ENCODE data around the gene TYMP. TPM values are rescaled to one million over a fixed set of nuclear protein-coding genes. Genes with fewer than 3 reads are reported as not detected.

Gene TYMP
- total RNA-seq, 1 donor from 2014 or later, result 8.9 TPM

DNA sequence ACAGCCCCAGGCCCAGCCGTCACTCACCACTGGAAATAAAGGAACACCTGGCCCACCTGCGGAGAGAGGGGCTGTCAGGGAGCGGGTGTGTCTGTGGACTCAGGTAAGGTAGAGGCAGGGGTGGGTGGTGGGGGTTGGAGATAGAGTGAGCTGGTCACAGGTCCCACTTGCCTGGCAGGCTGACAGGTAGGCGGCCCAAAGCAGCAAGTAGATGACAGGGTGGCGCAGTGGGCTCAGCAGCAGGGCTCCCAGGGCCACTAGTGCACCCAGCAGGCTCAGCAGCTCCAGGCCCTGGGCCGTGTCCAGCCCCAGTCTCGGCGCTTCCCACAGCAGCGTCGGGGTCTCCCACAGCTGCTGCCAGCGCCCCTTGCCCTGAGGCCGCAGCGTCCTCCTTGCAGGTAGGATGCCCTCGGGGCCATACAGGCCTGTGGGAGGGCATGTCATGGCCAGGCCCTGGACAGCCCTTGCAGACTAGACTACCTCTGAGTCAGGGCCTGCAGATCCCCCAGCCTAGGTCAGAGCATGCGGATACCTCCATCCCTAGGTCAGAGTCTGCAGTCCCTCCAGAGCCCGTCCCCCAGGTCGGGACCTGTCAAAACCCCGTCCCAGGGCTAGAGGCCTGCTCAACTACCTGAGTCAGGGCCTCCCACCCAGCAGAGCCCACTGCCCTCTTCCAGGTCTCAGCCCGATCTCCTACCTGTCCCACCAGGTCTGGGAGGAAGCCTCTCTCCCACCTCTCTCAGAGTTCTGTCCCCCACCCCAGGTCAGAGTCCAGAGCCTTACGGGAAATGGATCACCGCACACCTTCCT, 23.0 kb downstream of the TYMP start:
- H3K36me3 ChIP-seq (ENCODE audit: control insufficient read depth in 3 of 3, insufficient read depth in 3 of 3, low read length in 3 of 3), result peaks cover 12 to 24% (median 23%) of the 10 kb centered on the region in 3 donors
- H3K27me3 ChIP-seq (ENCODE audit: control insufficient read depth in 3 of 3, insufficient read depth in 3 of 3, low read length in 3 of 3), result no peaks in the 10 kb centered on the region
- peaks cover 22 to 32% (median 23%) of the 10 kb centered on the region in 3 donors for H3K4me1 ChIP-seq (ENCODE audit: control insufficient read depth in 3 of 3, insufficient read depth in 3 of 3, low read length in 3 of 3)
- H3K9me3 ChIP-seq (ENCODE audit: control insufficient read depth in 3 of 3, low read length in 3 of 3), result no peaks in the 10 kb centered on the region
- peak overlapping the region; percentile 89 for H3K27ac ChIP-seq (ENCODE audit: low read depth, low read length)
- peak overlapping the region; percentile 93 to 96 (median 94) for H3K4me3 ChIP-seq (ENCODE audit: low read length in 3 of 3)
- H3K9ac ChIP-seq (ENCODE audit: low read depth in 1 of 3, low read length in 3 of 3), result peak overlapping the region; percentile 84 to 97 (median 97)

DNA sequence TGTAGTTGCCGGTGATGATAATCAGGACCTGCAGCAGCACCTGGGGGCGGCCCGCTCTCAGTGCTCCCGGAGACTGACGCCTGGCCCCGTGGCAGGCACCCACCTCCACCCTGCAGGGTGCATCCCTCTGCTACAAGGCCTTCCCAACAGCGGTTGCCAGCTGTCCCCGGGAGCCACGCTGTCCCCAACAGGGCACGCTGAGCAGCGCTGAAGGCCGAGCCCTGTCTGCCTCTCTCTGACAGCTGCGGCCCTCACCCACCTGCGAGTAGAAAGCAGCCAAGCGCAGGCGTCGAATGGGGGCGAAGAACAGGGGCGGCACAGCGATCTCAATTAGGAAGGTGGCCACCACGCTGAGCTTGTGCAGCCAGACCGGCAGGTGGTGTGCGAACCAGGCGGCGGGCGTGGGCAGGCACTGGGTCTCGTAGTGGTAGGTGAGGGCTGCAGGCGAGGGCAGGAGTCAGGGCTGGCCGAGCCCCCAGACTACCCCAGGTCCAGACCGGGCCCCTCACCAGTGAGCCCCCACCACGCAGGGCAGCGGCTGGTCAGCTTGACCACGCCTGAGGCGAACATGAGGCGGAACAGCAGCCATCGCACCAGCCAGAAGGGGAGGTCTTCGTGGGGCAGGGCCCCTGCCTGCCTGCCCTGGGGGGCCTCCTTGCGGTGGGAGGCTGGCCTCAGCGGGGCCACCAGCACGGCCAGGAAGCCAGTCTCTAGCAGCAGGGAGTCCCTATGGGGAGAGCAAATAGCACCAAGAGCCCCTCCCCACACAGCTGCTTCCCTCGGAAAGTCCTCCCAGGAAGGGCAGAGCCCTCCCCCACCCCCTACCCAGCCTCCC, 23.8 kb downstream of the TYMP start:
- peaks cover 12 to 24% (median 23%) of the 10 kb centered on the region in 3 donors for H3K36me3 ChIP-seq (ENCODE audit: control insufficient read depth in 3 of 3, insufficient read depth in 3 of 3, low read length in 3 of 3)
- peak overlapping the region in 1 of 3 donors; percentile 97 for H3K9ac ChIP-seq (ENCODE audit: low read depth in 1 of 3, low read length in 3 of 3)
- no peak overlapping the region for H3K4me3 ChIP-seq (ENCODE audit: low read length in 3 of 3)
- no peaks in the 10 kb centered on the region for H3K9me3 ChIP-seq (ENCODE audit: control insufficient read depth in 3 of 3, low read length in 3 of 3)
- peaks cover 22 to 32% (median 23%) of the 10 kb centered on the region in 3 donors for H3K4me1 ChIP-seq (ENCODE audit: control insufficient read depth in 3 of 3, insufficient read depth in 3 of 3, low read length in 3 of 3)
- H3K27ac ChIP-seq (ENCODE audit: low read depth, low read length), result no peak overlapping the region
- H3K27me3 ChIP-seq (ENCODE audit: control insufficient read depth in 3 of 3, insufficient read depth in 3 of 3, low read length in 3 of 3), result no peaks in the 10 kb centered on the region

DNA sequence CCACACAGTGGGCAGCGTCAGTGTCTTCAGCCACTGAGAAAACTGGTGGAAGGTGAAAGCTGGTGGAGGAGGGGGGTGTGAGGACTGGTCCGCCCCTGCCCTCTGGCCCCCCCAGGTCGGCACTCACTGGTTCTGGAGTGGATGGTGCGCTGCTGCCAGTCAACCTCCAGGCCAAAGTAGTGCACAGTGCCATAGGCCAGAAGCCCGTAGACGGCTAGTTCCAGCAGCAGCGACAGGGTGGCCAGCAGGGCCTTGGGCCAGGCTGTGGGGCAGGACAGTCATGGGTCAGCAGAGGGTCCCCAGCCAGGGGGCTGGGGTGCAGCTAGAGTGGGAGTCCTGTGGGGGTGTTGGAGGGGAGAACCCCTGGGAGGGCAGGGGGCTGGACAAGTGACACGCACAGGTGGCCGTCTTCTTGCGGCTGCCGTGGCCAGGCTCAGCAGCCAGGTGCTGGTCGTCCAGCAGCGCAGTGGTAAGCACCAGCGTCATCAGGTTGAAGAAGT, 24.5 kb downstream of the TYMP start:
- no peaks in the 10 kb centered on the region for H3K9me3 ChIP-seq (ENCODE audit: control insufficient read depth in 3 of 3, low read length in 3 of 3)
- no peak overlapping the region for H3K4me3 ChIP-seq (ENCODE audit: low read length in 3 of 3)
- no peak overlapping the region for H3K9ac ChIP-seq (ENCODE audit: low read depth in 1 of 3, low read length in 3 of 3)
- peaks cover 12 to 24% (median 23%) of the 10 kb centered on the region in 3 donors for H3K36me3 ChIP-seq (ENCODE audit: control insufficient read depth in 3 of 3, insufficient read depth in 3 of 3, low read length in 3 of 3)
- peaks cover 22 to 32% (median 23%) of the 10 kb centered on the region in 3 donors for H3K4me1 ChIP-seq (ENCODE audit: control insufficient read depth in 3 of 3, insufficient read depth in 3 of 3, low read length in 3 of 3)
- H3K27me3 ChIP-seq (ENCODE audit: control insufficient read depth in 3 of 3, insufficient read depth in 3 of 3, low read length in 3 of 3), result no peaks in the 10 kb centered on the region
- H3K27ac ChIP-seq (ENCODE audit: low read depth, low read length), result no peak overlapping the region

DNA sequence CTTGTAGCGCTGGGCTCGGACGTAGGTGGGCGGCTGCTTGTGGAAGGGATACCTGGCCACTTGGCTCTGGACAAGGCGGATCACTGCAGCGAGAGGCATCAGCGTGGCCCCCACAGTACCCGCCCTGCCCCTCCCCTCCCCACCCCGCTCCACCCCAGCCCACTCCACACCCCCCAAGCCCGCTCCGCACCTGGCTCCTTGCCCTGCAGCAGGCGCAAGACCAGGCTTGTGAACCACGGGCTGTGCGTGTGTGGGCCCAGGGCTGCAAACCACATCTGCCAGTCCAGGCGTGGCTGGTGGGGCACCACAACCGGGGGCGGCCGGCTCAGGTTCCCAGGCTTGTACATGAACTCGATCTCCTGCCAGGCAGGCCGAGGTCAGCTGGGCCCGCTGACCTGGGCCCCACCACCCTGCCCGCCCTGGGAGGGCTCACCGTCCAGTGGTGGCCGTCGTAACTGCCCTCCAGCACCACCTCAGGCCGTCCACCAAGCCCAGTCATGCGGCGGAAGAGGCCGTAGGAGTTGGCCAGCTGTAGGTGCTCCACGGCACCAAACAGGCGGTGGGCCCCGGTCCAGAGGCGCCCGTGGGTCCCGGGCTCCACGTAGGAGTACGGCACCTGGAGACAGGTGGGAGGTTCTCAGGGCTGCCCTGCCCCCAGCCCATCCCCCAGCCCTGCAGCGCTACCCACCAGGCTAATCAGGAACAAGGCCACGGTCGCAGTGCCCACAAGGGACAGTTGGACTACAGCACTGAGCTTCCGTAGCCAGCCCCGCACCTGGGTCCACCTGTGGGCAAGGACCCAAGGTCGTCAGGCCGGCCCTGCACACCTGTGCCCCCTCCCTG, 25.2 kb downstream of the TYMP start:
- H3K27me3 ChIP-seq (ENCODE audit: control insufficient read depth in 3 of 3, insufficient read depth in 3 of 3, low read length in 3 of 3), result no peaks in the 10 kb centered on the region
- H3K4me3 ChIP-seq (ENCODE audit: low read length in 3 of 3), result no peak overlapping the region
- H3K36me3 ChIP-seq (ENCODE audit: control insufficient read depth in 3 of 3, insufficient read depth in 3 of 3, low read length in 3 of 3), result peaks cover 12 to 24% (median 22%) of the 10 kb centered on the region in 3 donors
- H3K9me3 ChIP-seq (ENCODE audit: control insufficient read depth in 3 of 3, low read length in 3 of 3), result no peaks in the 10 kb centered on the region
- H3K27ac ChIP-seq (ENCODE audit: low read depth, low read length), result no peak overlapping the region
- H3K4me1 ChIP-seq (ENCODE audit: control insufficient read depth in 3 of 3, insufficient read depth in 3 of 3, low read length in 3 of 3), result peaks cover 22 to 31% (median 22%) of the 10 kb centered on the region in 3 donors
- H3K9ac ChIP-seq (ENCODE audit: low read depth in 1 of 3, low read length in 3 of 3), result no peak overlapping the region

DNA sequence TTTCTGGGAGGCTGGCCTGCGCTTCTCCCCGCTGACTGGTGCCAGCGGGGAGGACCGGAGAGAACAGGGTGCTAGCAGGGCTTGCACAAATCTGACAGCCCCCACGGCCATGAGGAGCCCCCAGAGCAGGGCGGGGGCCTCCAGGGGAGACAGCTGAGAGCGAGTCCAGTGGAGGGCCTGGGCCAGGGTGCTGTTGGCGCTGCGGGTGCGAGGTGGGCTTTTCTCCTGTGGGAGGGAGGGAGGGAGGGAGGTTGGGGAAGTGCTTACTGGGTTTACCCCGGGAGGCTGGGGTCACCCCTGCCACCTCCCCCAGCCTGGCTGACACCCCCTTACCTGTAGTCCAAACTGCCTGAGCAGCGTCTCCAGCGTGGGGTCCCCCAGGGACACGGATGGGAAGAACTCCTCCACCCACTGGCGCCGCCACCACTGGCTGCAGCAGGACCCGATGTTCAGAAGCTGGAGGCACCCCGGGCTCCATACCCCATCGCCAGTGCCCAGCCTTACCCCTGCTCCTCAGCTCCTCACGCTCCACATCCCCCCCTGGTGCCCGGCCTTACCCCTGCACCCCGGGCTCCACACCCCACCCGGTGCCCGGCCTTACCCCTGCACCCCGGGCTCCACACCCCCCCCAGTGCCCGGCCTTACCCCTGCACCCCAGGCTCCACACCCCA, 26.2 kb downstream of the TYMP start:
- H3K4me1 ChIP-seq (ENCODE audit: control insufficient read depth in 3 of 3, insufficient read depth in 3 of 3, low read length in 3 of 3), result peaks cover 12 to 22% (median 13%) of the 10 kb centered on the region in 3 donors
- H3K4me3 ChIP-seq (ENCODE audit: low read length in 3 of 3), result no peak overlapping the region
- no peak overlapping the region for H3K27ac ChIP-seq (ENCODE audit: low read depth, low read length)
- H3K9me3 ChIP-seq (ENCODE audit: control insufficient read depth in 3 of 3, low read length in 3 of 3), result no peaks in the 10 kb centered on the region
- no peak overlapping the region for H3K9ac ChIP-seq (ENCODE audit: low read depth in 1 of 3, low read length in 3 of 3)
- H3K27me3 ChIP-seq (ENCODE audit: control insufficient read depth in 3 of 3, insufficient read depth in 3 of 3, low read length in 3 of 3), result peaks cover 0 to under 1% (median 0%) of the 10 kb centered on the region in 3 donors
- peaks cover 12 to 24% (median 22%) of the 10 kb centered on the region in 3 donors for H3K36me3 ChIP-seq (ENCODE audit: control insufficient read depth in 3 of 3, insufficient read depth in 3 of 3, low read length in 3 of 3)

DNA sequence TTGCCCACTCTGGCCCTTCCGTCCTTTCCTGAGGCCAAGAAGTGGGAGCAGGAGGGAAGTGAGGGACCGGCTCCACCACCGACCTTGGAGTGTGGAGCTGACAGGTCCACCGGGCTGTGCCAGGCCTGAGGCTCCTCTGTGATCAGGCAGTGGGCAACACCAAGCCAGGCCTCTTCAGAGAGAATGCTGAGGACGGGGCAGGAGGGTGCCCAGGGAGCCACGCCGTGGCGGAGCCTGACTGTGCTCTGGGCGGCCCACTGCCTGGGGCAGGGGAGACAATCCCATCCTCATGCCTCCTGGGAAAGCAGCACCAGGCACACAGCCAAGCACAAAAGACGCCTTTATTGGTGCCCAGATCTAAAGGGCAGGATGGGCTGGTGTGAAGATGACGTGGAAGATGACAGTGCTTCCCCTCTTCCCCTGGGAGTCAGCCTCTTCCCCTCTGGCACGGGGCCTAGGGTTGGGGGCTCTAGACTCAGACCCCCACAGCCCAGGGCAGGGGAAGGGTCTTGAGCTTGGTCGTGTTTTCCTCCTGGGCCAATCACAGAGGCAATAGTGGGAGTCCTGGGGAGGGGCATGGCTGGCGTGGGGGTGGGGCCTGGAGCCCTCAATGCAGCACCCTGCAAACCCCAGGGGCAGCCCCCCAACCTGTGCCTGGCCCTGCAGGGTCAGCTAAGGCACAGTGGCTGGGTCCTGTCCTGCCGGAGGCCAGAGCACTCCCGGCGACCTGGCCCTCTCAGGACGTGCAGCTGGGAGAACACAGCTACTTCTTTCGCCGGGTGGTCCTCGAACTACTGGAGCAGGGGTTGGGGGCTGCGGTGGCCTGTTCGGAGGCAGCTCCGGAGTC, 27.0 kb downstream of the TYMP start:
- H3K4me1 ChIP-seq (ENCODE audit: control insufficient read depth in 3 of 3, insufficient read depth in 3 of 3, low read length in 3 of 3), result peaks cover 10 to 19% (median 11%) of the 10 kb centered on the region in 3 donors
- no peaks in the 10 kb centered on the region for H3K9me3 ChIP-seq (ENCODE audit: control insufficient read depth in 3 of 3, low read length in 3 of 3)
- H3K27ac ChIP-seq (ENCODE audit: low read depth, low read length), result no peak overlapping the region

GRCh38 chr22:50502096-50502495, 27.7 kb downstream of the TYMP start:
- Histone ChIP-seq H3K27me3 (ENCODE audit: control insufficient read depth in 3 of 3, insufficient read depth in 3 of 3, low read length in 3 of 3) (peaks cover 0 to 4% (median 4%) of the 10 kb centered on the region in 3 donors), H3K9ac (ENCODE audit: low read depth in 1 of 3, low read length in 3 of 3) (no peak overlapping the region), H3K27ac (ENCODE audit: low read depth, low read length) (no peak overlapping the region), H3K9me3 (ENCODE audit: control insufficient read depth in 3 of 3, low read length in 3 of 3) (no peaks in the 10 kb centered on the region), H3K36me3 (ENCODE audit: control insufficient read depth in 3 of 3, insufficient read depth in 3 of 3, low read length in 3 of 3) (peaks cover 12 to 24% (median 22%) of the 10 kb centered on the region in 3 donors), H3K4me3 (ENCODE audit: low read length in 3 of 3) (no peak overlapping the region), H3K4me1 (ENCODE audit: control insufficient read depth in 3 of 3, insufficient read depth in 3 of 3, low read length in 3 of 3) (peaks cover 10 to 15% (median 10%) of the 10 kb centered on the region in 3 donors)

More for the DNA sequence above, 27.0 kb downstream of the TYMP start:
- Histone ChIP-seq H3K27me3 (ENCODE audit: control insufficient read depth in 3 of 3, insufficient read depth in 3 of 3, low read length in 3 of 3) (peaks cover 0 to 4% (median under 1%) of the 10 kb centered on the region in 3 donors), H3K9ac (ENCODE audit: low read depth in 1 of 3, low read length in 3 of 3) (no peak overlapping the region), H3K36me3 (ENCODE audit: control insufficient read depth in 3 of 3, insufficient read depth in 3 of 3, low read length in 3 of 3) (peaks cover 12 to 24% (median 22%) of the 10 kb centered on the region in 3 donors), H3K4me3 (ENCODE audit: low read length in 3 of 3) (no peak overlapping the region)

- Histone ChIP-seq H3K4me3 (ENCODE audit: low read length in 3 of 3) (no peak overlapping the region), H3K4me1 (ENCODE audit: control insufficient read depth in 3 of 3, insufficient read depth in 3 of 3, low read length in 3 of 3) (no peaks in the 10 kb centered on the region), H3K9me3 (ENCODE audit: control insufficient read depth in 3 of 3, low read length in 3 of 3) (no peaks in the 10 kb centered on the region), H3K27me3 (ENCODE audit: control insufficient read depth in 3 of 3, insufficient read depth in 3 of 3, low read length in 3 of 3) (peaks cover 0 to 4% (median 4%) of the 10 kb centered on the region in 3 donors), H3K9ac (ENCODE audit: low read depth in 1 of 3, low read length in 3 of 3) (no peak overlapping the region), H3K27ac (ENCODE audit: low read depth, low read length) (no peak overlapping the region), H3K36me3 (ENCODE audit: control insufficient read depth in 3 of 3, insufficient read depth in 3 of 3, low read length in 3 of 3) (peaks cover 10 to 18% (median 14%) of the 10 kb centered on the region in 3 donors)
Observed at GRCh38 chr22:50500452-50500851, 29.4 kb downstream of the TYMP start.
